ENCODE data around the gene ANKS3.

GRCh38 chr16:4752351-4753100 is 18.5 kb upstream of the ANKS3 start:
- TF ChIP-seq SRF (IDR thresholded peaks at IDR 0.05; ENCODE audit: low read depth, low read length) (no peak), CEBPB (IDR thresholded peaks at IDR 0.05; ENCODE audit: low read depth, low read length) (no peak), BRCA1 (IDR thresholded peaks at IDR 0.05; ENCODE audit: low read depth, low read length) (no peak), YY1 (IDR thresholded peaks at IDR 0.05; ENCODE audit: low read depth, low read length) (no peak), ASH2L (IDR thresholded peaks at IDR 0.05; ENCODE audit: low read length) (no peak), RAD21 (IDR thresholded peaks at IDR 0.05 in 1 of 2, conservative IDR thresholded peaks at IDR 0.05 in 1 of 2; ENCODE audit: low read depth in 2 of 2, low read length in 2 of 2) (no peak), BACH1 (IDR thresholded peaks at IDR 0.05; ENCODE audit: low read length) (no peak), EP300 (IDR thresholded peaks at IDR 0.05; ENCODE audit: borderline replicate concordance in 1 of 2, low read depth in 2 of 2, low read length in 2 of 2) (no peak), POLR2A (IDR thresholded peaks at IDR 0.05; ENCODE audit: control extremely low read depth in 1 of 2, low read depth in 2 of 2, low read length in 2 of 2) (no peak), CTCF (IDR thresholded peaks at IDR 0.05; ENCODE audit: control extremely low read depth in 1 of 3, insufficient read depth in 1 of 3, low read depth in 1 of 3, low read length in 3 of 3) (no peak), RNF2 (IDR thresholded peaks at IDR 0.05; ENCODE audit: borderline replicate concordance, low read depth, low read length, missing control alignments, poor library complexity, severe bottlenecking) (no peak), MAX (IDR thresholded peaks at IDR 0.05) (no peak), SUZ12 (IDR thresholded peaks at IDR 0.05; ENCODE audit: low read length) (no peak)

Measured in H1 (cell line).